ENCODE measurements around the gene SERPIND1.

DNA sequence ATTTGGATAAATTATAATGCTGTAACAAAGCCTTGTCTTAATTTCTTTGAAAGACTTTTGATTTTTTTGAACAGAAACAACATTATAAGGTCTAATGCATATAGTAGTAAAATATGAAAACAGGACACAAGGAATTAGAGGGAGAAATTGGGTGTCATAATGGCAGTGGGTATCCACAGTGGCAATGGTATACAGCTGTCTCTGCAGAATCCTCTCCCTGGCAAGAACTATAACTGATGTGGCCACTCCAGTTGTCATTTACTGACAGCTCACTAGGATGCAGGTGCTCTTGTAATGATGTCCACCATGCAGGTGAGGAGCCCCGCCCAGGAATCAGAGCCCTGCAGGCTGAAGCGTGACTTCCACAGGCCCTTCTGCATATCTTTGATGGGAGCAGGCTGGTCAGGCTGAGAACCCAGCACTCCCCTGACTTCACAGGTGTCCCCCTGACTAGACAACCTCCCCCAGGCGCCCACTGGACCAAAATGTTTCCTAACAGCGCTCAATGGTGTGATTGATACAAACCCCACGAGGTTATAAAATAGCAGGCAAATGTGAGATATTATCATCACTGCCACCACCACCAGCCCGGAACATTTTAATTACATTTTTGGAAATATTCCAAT is 32.8 kb upstream of the SERPIND1 start:
- TF ChIP-seq, protein P1, sequence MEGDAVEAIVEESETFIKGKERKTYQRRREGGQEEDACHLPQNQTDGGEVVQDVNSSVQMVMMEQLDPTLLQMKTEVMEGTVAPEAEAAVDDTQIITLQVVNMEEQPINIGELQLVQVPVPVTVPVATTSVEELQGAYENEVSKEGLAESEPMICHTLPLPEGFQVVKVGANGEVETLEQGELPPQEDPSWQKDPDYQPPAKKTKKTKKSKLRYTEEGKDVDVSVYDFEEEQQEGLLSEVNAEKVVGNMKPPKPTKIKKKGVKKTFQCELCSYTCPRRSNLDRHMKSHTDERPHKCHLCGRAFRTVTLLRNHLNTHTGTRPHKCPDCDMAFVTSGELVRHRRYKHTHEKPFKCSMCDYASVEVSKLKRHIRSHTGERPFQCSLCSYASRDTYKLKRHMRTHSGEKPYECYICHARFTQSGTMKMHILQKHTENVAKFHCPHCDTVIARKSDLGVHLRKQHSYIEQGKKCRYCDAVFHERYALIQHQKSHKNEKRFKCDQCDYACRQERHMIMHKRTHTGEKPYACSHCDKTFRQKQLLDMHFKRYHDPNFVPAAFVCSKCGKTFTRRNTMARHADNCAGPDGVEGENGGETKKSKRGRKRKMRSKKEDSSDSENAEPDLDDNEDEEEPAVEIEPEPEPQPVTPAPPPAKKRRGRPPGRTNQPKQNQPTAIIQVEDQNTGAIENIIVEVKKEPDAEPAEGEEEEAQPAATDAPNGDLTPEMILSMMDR (IDR thresholded peaks at IDR 0.05): no peak
- TF ChIP-seq EZH2 (IDR thresholded peaks at IDR 0.05; ENCODE audit: borderline replicate concordance, insufficient read depth, low read depth, low read length, poor library complexity, severe bottlenecking): no peak
